Type B pancreatic cell (in vitro differentiated cells): ENCODE data around the gene ATP2B2. TPM values are rescaled to one million over a fixed set of nuclear protein-coding genes. Genes with fewer than 3 reads are reported as not detected.

ENCODE experiments used
- DNase-seq: peaks from one replicate; pipeline ENCODE4 v3.0.0; 2021; ENCODE audit warnings: mixed read lengths; ENCODE audit not compliant: unreplicated experiment; ENCODE audit errors: extremely low spot score
- H3K27ac Mint-ChIP-seq: 2 replicates; pipeline ENCODE4 v1.8.0; 2021; ENCODE audit warnings: mild to moderate bottlenecking, mixed read lengths
- H3K27me3 Mint-ChIP-seq: 2 replicates; pipeline ENCODE4 v1.8.0; 2021; ENCODE audit warnings: mixed read lengths
- H3K36me3 Mint-ChIP-seq: 2 replicates; pipeline ENCODE4 v1.8.0; 2021; ENCODE audit warnings: mixed read lengths
- H3K4me1 Mint-ChIP-seq: one replicate; pipeline ENCODE4 v1.8.0; 2021; ENCODE audit warnings: mixed read lengths; ENCODE audit not compliant: unreplicated experiment
- H3K4me3 Mint-ChIP-seq: 2 replicates; pipeline ENCODE4 v1.8.0; 2021; ENCODE audit warnings: mild to moderate bottlenecking, mixed read lengths
- H3K9me3 Mint-ChIP-seq: 2 replicates; pipeline ENCODE4 v1.8.0; 2021; ENCODE audit warnings: mixed read lengths
- CTCF ChIP-seq: fragments of 200-600 bp; sonication (generic); conservative IDR thresholded peaks from 2 replicates; pipeline ENCODE4 v1.5.0; 2021; ENCODE audit warnings: antibody characterized with exemption, mild to moderate bottlenecking
- total RNA-seq: library from RNA; stranded (reverse); gene quantifications from 2 replicates; pipeline ENCODE4 v1.2.1, GENCODE V29; 2021; ENCODE audit warnings: low replicate concordance

The ATP2B2 gene
- total RNA-seq, 1 donor from 2014 or later = 0.31 TPM

DNA sequence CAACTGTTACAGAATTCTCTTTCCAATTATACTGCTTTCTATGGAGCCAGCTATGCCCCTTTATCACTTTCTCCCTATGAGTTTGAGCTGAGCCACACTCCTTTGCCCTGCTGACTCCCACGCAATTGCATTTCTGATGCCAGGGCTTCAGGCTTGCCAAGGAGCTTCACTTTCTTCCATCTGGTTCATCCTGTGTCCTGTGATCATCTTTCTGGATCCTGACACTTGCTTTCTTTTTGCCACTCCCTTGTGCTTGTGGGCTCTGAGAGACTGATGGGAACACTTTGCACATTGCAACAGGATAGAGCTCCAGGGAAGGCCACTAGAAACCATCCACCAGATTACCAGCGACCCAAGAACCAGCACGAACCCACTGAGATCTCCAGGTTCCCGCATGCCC lies 107.5 kb downstream of the ATP2B2 start:
- Mint-ChIP-seq H3K27me3 (peaks cover 30% of the 10 kb centered on the region), H3K4me1 (no peaks in the 10 kb centered on the region), H3K36me3 (no peaks in the 10 kb centered on the region), H3K9me3 (no peaks in the 10 kb centered on the region), H3K4me3 (no peak overlapping the region), H3K27ac (no peak overlapping the region)
- DNase-seq = no peak
- TF ChIP-seq CTCF = no peak

DNA sequence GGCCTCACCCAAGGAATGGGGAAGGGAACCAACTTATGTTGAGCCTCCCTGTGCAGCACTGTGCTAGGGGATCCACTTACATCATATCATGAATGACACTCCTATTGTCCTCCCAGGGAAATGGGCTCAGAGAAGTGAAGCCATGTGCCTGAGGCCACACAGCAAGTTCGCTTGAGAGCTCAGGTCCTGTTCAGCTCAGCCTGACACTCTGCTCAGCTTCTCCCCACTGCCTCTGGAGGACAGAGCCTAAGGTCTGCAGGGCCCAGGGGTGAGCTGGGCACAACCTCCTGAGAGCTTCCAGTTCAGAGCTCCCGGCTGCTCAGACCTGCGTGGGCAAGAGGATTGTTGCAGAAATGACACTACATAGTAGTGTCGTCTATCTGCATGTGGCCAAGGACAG lies 108.5 kb downstream of the ATP2B2 start:
- Mint-ChIP-seq H3K4me3 (no peak overlapping the region), H3K9me3 (no peaks in the 10 kb centered on the region), H3K36me3 (no peaks in the 10 kb centered on the region), H3K27me3 (peaks cover 33% of the 10 kb centered on the region), H3K27ac (no peak overlapping the region), H3K4me1 (no peaks in the 10 kb centered on the region)
- no peak for TF ChIP-seq CTCF
- no peak for DNase-seq

GRCh38 chr3:10396083-10396482 lies 109.3 kb downstream of the ATP2B2 start:
- Mint-ChIP-seq H3K36me3 (no peaks in the 10 kb centered on the region), H3K9me3 (no peaks in the 10 kb centered on the region), H3K4me1 (no peaks in the 10 kb centered on the region), H3K4me3 (no peak overlapping the region), H3K27ac (no peak overlapping the region), H3K27me3 (peaks cover 33% of the 10 kb centered on the region)
- no peak for TF ChIP-seq CTCF
- no peak for DNase-seq

DNA sequence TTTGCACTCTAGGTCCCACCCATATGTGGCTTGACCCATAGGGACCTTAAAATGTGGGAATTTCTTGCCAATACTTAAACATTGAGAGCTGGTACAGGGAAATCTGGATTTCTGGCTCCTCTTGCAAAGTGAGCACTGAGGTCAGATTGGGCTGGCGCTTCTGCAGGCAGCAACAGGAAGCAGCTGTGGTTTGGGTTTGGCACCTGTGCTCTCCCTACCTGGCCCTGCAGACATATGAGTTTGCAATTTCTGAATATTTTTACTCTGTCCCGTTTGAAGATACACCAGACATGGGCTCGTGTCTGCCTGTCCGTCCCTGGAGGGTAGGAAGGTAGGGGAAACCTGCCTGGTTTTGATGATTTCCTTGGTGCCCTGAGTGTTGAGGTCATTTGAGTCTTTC lies 109.7 kb downstream of the ATP2B2 start:
- H3K27ac Mint-ChIP-seq = no peak overlapping the region
- H3K4me1 Mint-ChIP-seq = no peaks in the 10 kb centered on the region
- H3K27me3 Mint-ChIP-seq = peaks cover 33% of the 10 kb centered on the region
- no peak for TF ChIP-seq CTCF
- H3K9me3 Mint-ChIP-seq = no peaks in the 10 kb centered on the region
- no peaks in the 10 kb centered on the region for H3K36me3 Mint-ChIP-seq
- no peak for DNase-seq
- H3K4me3 Mint-ChIP-seq = no peak overlapping the region

DNA sequence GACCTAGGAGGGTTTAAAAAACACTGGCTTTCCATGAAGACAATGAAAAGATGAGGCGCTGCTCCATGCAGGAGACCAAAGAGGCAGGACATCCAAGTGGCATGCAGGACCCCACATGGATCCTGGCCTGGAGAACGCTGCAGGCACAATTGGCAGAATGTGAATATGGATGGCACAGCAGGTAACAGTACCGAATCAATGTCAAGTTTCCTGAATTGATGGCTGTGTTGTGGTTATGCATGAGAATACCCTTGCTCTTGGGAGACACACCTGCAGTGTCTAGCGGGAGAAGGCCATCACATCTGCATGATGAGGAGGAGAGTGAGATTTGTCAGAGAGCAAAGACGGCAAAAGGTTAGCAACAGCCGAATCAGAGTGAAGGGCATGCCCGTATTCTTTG lies 110.2 kb downstream of the ATP2B2 start:
- H3K9me3 Mint-ChIP-seq = no peaks in the 10 kb centered on the region
- no peak overlapping the region for H3K27ac Mint-ChIP-seq
- H3K27me3 Mint-ChIP-seq = peaks cover 33% of the 10 kb centered on the region
- no peaks in the 10 kb centered on the region for H3K36me3 Mint-ChIP-seq
- DNase-seq = no peak
- no peak overlapping the region for H3K4me3 Mint-ChIP-seq
- no peaks in the 10 kb centered on the region for H3K4me1 Mint-ChIP-seq
- TF ChIP-seq CTCF = no peak

- no peaks in the 10 kb centered on the region for H3K36me3 Mint-ChIP-seq
These were observed 110.8 kb downstream of the ATP2B2 start for GRCh38 chr3:10394491-10395025.

More at GRCh38 chr3:10394491-10395025, 110.8 kb downstream of the ATP2B2 start:
- DNase-seq = no peak
- H3K27me3 Mint-ChIP-seq = peaks cover 33% of the 10 kb centered on the region
- H3K4me1 Mint-ChIP-seq = no peaks in the 10 kb centered on the region
- H3K27ac Mint-ChIP-seq = no peak overlapping the region
- TF ChIP-seq CTCF = no peak
- no peak overlapping the region for H3K4me3 Mint-ChIP-seq
- no peaks in the 10 kb centered on the region for H3K9me3 Mint-ChIP-seq
